MG63 (cell line): ENCODE results near the gene SUPT4H1. TPM values are rescaled to one million over a fixed set of nuclear protein-coding genes. Genes with fewer than 3 reads are reported as not detected.

Experiments used
- DNase-seq: peaks from one replicate; pipeline ENCODE4 v3.0.0-alpha.2; 2020
- H3K27me3 ChIP-seq: fragments of 250-450 bp; sonication (Bioruptor Pico); 2 replicates; pipeline ENCODE4 v1.5.1; 2020; ENCODE audit warnings: mild to moderate bottlenecking, moderate library complexity
- H3K36me3 ChIP-seq: fragments of 250-450 bp; sonication (Bioruptor Pico); 2 replicates; pipeline ENCODE4 v1.5.1; 2020; ENCODE audit warnings: mild to moderate bottlenecking, moderate library complexity
- H3K4me3 ChIP-seq: fragments of 250-450 bp; sonication (Bioruptor Pico); 2 replicates; pipeline ENCODE4 v1.5.1; 2020; ENCODE audit warnings: mild to moderate bottlenecking, moderate library complexity
- H3K9me3 ChIP-seq: fragments of 250-450 bp; sonication (Bioruptor Pico); 2 replicates; pipeline ENCODE4 v1.5.1; 2020; ENCODE audit warnings: mild to moderate bottlenecking, moderate library complexity
- total RNA-seq: library from RNA; depleted of rRNA; stranded (reverse); fragments of >200 nt; shearing (Covaris generic); gene quantifications from 2 replicates; pipeline ENCODE4 v1.2.3, GENCODE V29; 2014; ENCODE audit warnings: low replicate concordance

SUPT4H1 gene
- total RNA-seq, 1 experiment from 2014 or later = 97.2 TPM

GRCh38 chr17:58370716-58371115 lies 18.7 kb upstream of the SUPT4H1 start:
- DNase-seq = no peak
- Histone ChIP-seq H3K36me3 (no peaks in the 10 kb centered on the region), H3K27me3 (no peaks in the 10 kb centered on the region), H3K4me3 (no peak overlapping the region), H3K9me3 (no peaks in the 10 kb centered on the region)

- DNase-seq = no peak
- Histone ChIP-seq H3K27me3 (no peaks in the 10 kb centered on the region), H3K4me3 (no peak overlapping the region), H3K36me3 (no peaks in the 10 kb centered on the region), H3K9me3 (no peaks in the 10 kb centered on the region)
These were observed 18.3 kb upstream of the SUPT4H1 start for GRCh38 chr17:58370309-58370708.

GRCh38 chr17:58369214-58370031 lies 17.4 kb upstream of the SUPT4H1 start:
- Histone ChIP-seq H3K4me3 (no peak overlapping the region), H3K9me3 (no peaks in the 10 kb centered on the region), H3K27me3 (no peaks in the 10 kb centered on the region), H3K36me3 (no peaks in the 10 kb centered on the region)
- no peak for DNase-seq

GRCh38 chr17:58368860-58369213 lies 16.8 kb upstream of the SUPT4H1 start:
- DNase-seq = no peak
- Histone ChIP-seq H3K36me3 (no peaks in the 10 kb centered on the region), H3K9me3 (no peaks in the 10 kb centered on the region), H3K4me3 (no peak overlapping the region), H3K27me3 (no peaks in the 10 kb centered on the region)

- H3K9me3 ChIP-seq = no peaks in the 10 kb centered on the region
- no peaks in the 10 kb centered on the region for H3K27me3 ChIP-seq
- DNase-seq = no peak
- no peak overlapping the region for H3K4me3 ChIP-seq
- no peaks in the 10 kb centered on the region for H3K36me3 ChIP-seq
These were observed 15.5 kb upstream of the SUPT4H1 start for GRCh38 chr17:58367461-58367860.

- Histone ChIP-seq H3K9me3 (no peaks in the 10 kb centered on the region), H3K36me3 (no peaks in the 10 kb centered on the region), H3K27me3 (no peaks in the 10 kb centered on the region), H3K4me3 (no peak overlapping the region)
- no peak for DNase-seq
These were observed 14.1 kb upstream of the SUPT4H1 start for GRCh38 chr17:58365980-58366595.

GRCh38 chr17:58365185-58365979 lies 13.4 kb upstream of the SUPT4H1 start:
- Histone ChIP-seq H3K36me3 (no peaks in the 10 kb centered on the region), H3K4me3 (no peak overlapping the region), H3K27me3 (no peaks in the 10 kb centered on the region), H3K9me3 (no peaks in the 10 kb centered on the region)
- no peak for DNase-seq

- no peak for DNase-seq
- no peaks in the 10 kb centered on the region for H3K36me3 ChIP-seq
These were observed 12.4 kb upstream of the SUPT4H1 start for GRCh38 chr17:58364270-58364942.

GRCh38 chr17:58363457-58364185 lies 11.6 kb upstream of the SUPT4H1 start:
- no peak overlapping the region for H3K4me3 ChIP-seq
- no peaks in the 10 kb centered on the region for H3K9me3 ChIP-seq
- no peak for DNase-seq
- H3K27me3 ChIP-seq = no peaks in the 10 kb centered on the region
- no peaks in the 10 kb centered on the region for H3K36me3 ChIP-seq

More at GRCh38 chr17:58364270-58364942, 12.4 kb upstream of the SUPT4H1 start:
- no peak overlapping the region for H3K4me3 ChIP-seq
- no peaks in the 10 kb centered on the region for H3K9me3 ChIP-seq
- H3K27me3 ChIP-seq = no peaks in the 10 kb centered on the region

- no peaks in the 10 kb centered on the region for H3K9me3 ChIP-seq
- no peak overlapping the region for H3K4me3 ChIP-seq
- no peak for DNase-seq
- no peaks in the 10 kb centered on the region for H3K27me3 ChIP-seq
- no peaks in the 10 kb centered on the region for H3K36me3 ChIP-seq
These were observed 10.5 kb upstream of the SUPT4H1 start for GRCh38 chr17:58362368-58363014.

GRCh38 chr17:58360296-58361063 lies 8.5 kb upstream of the SUPT4H1 start:
- DNase-seq = no peak
- Histone ChIP-seq H3K4me3 (no peak overlapping the region), H3K36me3 (no peaks in the 10 kb centered on the region), H3K9me3 (no peaks in the 10 kb centered on the region), H3K27me3 (no peaks in the 10 kb centered on the region)

DNA sequence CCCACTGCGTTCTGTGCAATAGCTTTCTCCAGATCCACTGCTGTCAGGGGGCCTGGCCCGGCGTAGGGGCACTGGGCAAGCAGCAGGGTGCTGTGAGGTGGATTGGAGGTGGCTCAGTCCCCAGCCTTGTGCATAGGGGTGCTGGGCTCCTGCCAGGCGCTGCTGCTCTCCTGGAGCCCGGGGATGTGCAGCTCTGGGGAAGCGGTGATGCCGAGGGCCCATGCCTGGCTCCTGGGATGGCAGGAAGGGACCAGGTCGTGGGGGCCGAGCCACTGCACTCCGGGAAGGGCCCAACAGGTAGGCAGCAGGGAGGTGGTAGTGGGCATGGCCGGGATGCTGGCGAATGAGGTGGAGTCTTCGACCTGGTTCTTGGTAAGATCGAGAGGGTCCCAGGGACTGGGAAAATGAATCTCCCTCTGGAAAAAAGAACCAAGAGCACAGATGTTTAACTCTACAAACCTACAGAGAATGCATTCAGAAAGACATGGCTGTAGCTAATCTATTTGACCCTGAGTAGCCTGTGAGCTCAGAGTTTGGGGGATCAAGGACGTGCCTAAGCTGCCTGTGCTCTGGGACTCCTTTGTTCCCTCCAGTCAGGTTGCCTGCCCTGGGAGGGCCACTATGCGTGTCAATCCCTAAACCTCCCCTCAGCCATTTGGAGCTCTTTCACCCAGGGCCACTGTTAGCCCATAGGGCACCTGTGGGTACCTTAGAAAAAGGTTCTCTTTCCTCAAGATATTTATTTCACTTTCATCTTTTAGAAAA lies 6.6 kb upstream of the SUPT4H1 start:
- Histone ChIP-seq H3K36me3 (no peaks in the 10 kb centered on the region), H3K27me3 (no peaks in the 10 kb centered on the region), H3K4me3 (no peak overlapping the region), H3K9me3 (no peaks in the 10 kb centered on the region)
- DNase-seq = no peak

DNA sequence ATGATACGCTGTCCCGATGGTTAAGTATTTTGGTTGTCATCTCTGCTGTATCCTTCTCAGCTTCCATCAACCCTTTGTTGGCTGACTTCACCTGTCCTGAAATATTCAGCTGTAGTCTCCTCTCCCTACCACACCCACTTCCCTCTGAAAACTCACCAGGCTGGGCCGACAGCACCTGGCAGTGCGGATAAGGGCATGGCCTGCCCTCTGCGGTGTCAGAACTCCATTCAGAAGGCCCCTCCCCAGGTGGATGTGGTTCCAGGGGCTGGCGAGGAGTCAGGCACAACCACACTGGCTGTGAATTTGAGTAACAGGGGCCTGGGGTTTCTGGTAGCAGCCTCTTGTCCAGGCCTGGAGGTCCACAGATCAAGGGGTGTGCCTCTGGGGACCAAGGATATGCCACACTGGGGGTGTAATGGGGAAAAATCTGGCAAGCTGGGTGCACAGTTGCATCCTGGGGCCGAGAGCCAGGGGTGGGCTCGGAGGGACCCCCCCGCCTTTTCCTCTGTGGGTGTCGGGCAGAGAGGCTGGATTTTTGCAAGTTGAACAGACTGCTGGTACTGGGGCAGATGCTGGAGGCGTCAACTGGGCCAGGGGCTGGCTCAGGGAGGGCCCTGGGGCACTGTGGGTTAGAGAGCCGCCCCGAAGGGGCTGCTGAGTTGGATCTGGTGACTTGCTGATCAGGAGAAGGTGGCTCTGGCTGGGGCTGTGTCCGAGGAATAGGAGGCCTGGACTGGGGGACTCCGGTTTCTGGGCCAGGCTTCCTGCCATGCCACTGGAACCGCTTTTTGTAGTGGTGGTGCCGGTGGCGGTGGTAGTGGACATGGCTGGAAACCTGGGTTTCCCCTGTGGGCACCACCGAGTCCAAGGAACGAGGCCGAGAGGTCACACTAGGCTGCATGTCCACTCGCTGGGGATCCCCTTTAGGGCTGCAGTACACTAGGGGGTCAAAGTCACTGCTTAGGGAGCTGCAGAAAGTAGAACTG lies 5.6 kb upstream of the SUPT4H1 start:
- Histone ChIP-seq H3K9me3 (no peaks in the 10 kb centered on the region), H3K36me3 (no peaks in the 10 kb centered on the region), H3K4me3 (no peak overlapping the region), H3K27me3 (no peaks in the 10 kb centered on the region)
- no peak for DNase-seq

GRCh38 chr17:58356231-58356630 lies 4.2 kb upstream of the SUPT4H1 start:
- no peak overlapping the region for H3K4me3 ChIP-seq
- no peaks in the 10 kb centered on the region for H3K36me3 ChIP-seq
- DNase-seq = no peak

More at GRCh38 chr17:58356231-58356630, 4.2 kb upstream of the SUPT4H1 start:
- Histone ChIP-seq H3K27me3 (no peaks in the 10 kb centered on the region), H3K9me3 (no peaks in the 10 kb centered on the region)
